Caco-2 (cell line): ENCODE results near the gene HIVEP1. TPM values are rescaled to one million over a fixed set of nuclear protein-coding genes. Genes with fewer than 3 reads are reported as not detected.

Source experiments
- BruUV-seq: library from RNA; stranded (reverse); fragments of 400-500 nt; replicated peaks from 2 replicates; lab custom pipeline; 2021; lab: Mats Ljungman, UMichigan
- CTCF ChIA-PET: fragments of 300-600 bp; sonication (Branson Sonifier 250); formaldehyde crosslinking; loops from one replicate; lab custom pipeline; 2022; ENCODE audit warnings: antibody characterized with exemption; lab: Charles Lee
- POLR2A ChIA-PET: fragments of 300-600 bp; sonication (Branson Sonifier 250); formaldehyde crosslinking; loops from one replicate; lab custom pipeline; 2022; ENCODE audit warnings: antibody characterized with exemption; lab: Charles Lee
- DNase-seq, 2 experiments: peaks; one replicate each; pipeline versions ENCODE4 v3.0.0 to v3.0.0-alpha.2; 2020 to 2022
- H3K27me3 ChIP-seq: replicated peaks from 2 replicates; pipeline ENCODE4 v1.6.0; 2011; ENCODE audit warnings: low read length; ENCODE audit not compliant: control insufficient read depth, insufficient read depth
- H3K36me3 ChIP-seq: 2 replicates; pipeline ENCODE4 v1.5.1; 2011; ENCODE audit warnings: low read length; ENCODE audit not compliant: control insufficient read depth, insufficient read depth
- H3K4me1 ChIP-seq: fragments of 250-450 bp; sonication (Bioruptor Pico); 2 replicates; pipeline ENCODE4 v1.5.1; 2020; ENCODE audit warnings: mild to moderate bottlenecking
- H3K4me3 ChIP-seq: 2 replicates; pipeline ENCODE4 v1.5.1; 2011; ENCODE audit warnings: low read depth, mild to moderate bottlenecking, control low read depth, low read length
- H3K9me3 ChIP-seq: fragments of 250-450 bp; sonication (Bioruptor Pico); 2 replicates; pipeline ENCODE4 v1.5.1; 2020; ENCODE audit warnings: mild to moderate bottlenecking, moderate library complexity
- H3K27ac Mint-ChIP-seq: one replicate; pipeline ENCODE4 v1.8.0; 2022; ENCODE audit warnings: mixed read lengths; ENCODE audit not compliant: unreplicated experiment
- H3K27me3 Mint-ChIP-seq: one replicate; pipeline ENCODE4 v1.8.0; 2022; ENCODE audit warnings: mixed read lengths; ENCODE audit not compliant: insufficient read depth, unreplicated experiment
- H3K36me3 Mint-ChIP-seq: one replicate; pipeline ENCODE4 v1.8.0; 2022; ENCODE audit warnings: mild to moderate bottlenecking, mixed read lengths; ENCODE audit not compliant: insufficient read depth, unreplicated experiment
- H3K4me1 Mint-ChIP-seq: one replicate; pipeline ENCODE4 v1.8.0; 2022; ENCODE audit warnings: low read depth, mixed read lengths; ENCODE audit not compliant: unreplicated experiment
- H3K4me3 Mint-ChIP-seq: one replicate; pipeline ENCODE4 v1.8.0; 2022; ENCODE audit warnings: mild to moderate bottlenecking, moderate library complexity, mixed read lengths; ENCODE audit not compliant: unreplicated experiment
- H3K9me3 Mint-ChIP-seq: one replicate; pipeline ENCODE4 v1.8.0; 2022; ENCODE audit warnings: mixed read lengths; ENCODE audit not compliant: unreplicated experiment
- intact Hi-C: fragments of 100-400 bp; cut with micrococcal nuclease; formaldehyde crosslinking; loops from one replicate; pipeline ENCODE4 v1.10.0; 2022; ENCODE audit not compliant: unreplicated experiment
- total RNA-seq: library from RNA; stranded (reverse); gene quantifications from 2 replicates; pipeline ENCODE4 v1.2.3, GENCODE V29; 2022
- TF ChIP-seq, protein P1 (sequence below), 2 experiments: fragments of 200-600 bp in 1 of 2; IDR thresholded peaks; 1 replicate in 1 of 2; 2 replicates in 1 of 2; pipeline versions ENCODE4 v1.5.1 to v1.8.0; 2011 to 2022; ENCODE audit warnings: antibody characterized with exemption in 1 of 2, control low read depth in 1 of 2, inconsistent platforms in 1 of 2, low read depth in 1 of 2, low read length in 1 of 2, mild to moderate bottlenecking in 1 of 2, moderate library complexity in 1 of 2; ENCODE audit not compliant: insufficient read depth in 1 of 2, severe bottlenecking in 1 of 2, unreplicated experiment in 1 of 2

Gene HIVEP1
- total RNA-seq, 1 experiment from 2014 or later: 22.8 TPM

- H3K36me3 ChIP-seq: no peaks in the 10 kb centered on the region
- Mint-ChIP-seq H3K27me3 (no peaks in the 10 kb centered on the region), H3K36me3 (peaks cover 13% of the 10 kb centered on the region), H3K9me3 (peaks cover 30% of the 10 kb centered on the region), H3K4me3 (no peak overlapping the region), H3K4me1 (peaks cover 14% of the 10 kb centered on the region), H3K27ac (no peak overlapping the region)
- TF ChIP-seq, protein P1, sequence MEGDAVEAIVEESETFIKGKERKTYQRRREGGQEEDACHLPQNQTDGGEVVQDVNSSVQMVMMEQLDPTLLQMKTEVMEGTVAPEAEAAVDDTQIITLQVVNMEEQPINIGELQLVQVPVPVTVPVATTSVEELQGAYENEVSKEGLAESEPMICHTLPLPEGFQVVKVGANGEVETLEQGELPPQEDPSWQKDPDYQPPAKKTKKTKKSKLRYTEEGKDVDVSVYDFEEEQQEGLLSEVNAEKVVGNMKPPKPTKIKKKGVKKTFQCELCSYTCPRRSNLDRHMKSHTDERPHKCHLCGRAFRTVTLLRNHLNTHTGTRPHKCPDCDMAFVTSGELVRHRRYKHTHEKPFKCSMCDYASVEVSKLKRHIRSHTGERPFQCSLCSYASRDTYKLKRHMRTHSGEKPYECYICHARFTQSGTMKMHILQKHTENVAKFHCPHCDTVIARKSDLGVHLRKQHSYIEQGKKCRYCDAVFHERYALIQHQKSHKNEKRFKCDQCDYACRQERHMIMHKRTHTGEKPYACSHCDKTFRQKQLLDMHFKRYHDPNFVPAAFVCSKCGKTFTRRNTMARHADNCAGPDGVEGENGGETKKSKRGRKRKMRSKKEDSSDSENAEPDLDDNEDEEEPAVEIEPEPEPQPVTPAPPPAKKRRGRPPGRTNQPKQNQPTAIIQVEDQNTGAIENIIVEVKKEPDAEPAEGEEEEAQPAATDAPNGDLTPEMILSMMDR (IDR thresholded peaks at IDR 0.05; ENCODE audit: insufficient read depth in 1 of 2, low read depth in 1 of 2, low read length in 1 of 2, severe bottlenecking in 1 of 2, unreplicated experiment in 1 of 2): no peak
- ChIA-PET CTCF (no interaction called here), POLR2A (interaction anchor here (0.5 kb wide), 1 partner anchor 91 kb away, joined by 3 read pairs; no protein-coding TSS in a partner anchor)
- H3K4me3 ChIP-seq: no peak overlapping the region
- peaks cover 13% of the 10 kb centered on the region for H3K4me1 ChIP-seq
- peaks cover 8% of the 10 kb centered on the region for H3K9me3 ChIP-seq
- H3K27me3 ChIP-seq: no peaks in the 10 kb centered on the region
- no TSS peak for BruUV-seq
- no peak for DNase-seq
- intact Hi-C loops: no loop called here
Observed at GRCh38 chr6:12028213-12028612, 16.1 kb downstream of the HIVEP1 start.

DNA sequence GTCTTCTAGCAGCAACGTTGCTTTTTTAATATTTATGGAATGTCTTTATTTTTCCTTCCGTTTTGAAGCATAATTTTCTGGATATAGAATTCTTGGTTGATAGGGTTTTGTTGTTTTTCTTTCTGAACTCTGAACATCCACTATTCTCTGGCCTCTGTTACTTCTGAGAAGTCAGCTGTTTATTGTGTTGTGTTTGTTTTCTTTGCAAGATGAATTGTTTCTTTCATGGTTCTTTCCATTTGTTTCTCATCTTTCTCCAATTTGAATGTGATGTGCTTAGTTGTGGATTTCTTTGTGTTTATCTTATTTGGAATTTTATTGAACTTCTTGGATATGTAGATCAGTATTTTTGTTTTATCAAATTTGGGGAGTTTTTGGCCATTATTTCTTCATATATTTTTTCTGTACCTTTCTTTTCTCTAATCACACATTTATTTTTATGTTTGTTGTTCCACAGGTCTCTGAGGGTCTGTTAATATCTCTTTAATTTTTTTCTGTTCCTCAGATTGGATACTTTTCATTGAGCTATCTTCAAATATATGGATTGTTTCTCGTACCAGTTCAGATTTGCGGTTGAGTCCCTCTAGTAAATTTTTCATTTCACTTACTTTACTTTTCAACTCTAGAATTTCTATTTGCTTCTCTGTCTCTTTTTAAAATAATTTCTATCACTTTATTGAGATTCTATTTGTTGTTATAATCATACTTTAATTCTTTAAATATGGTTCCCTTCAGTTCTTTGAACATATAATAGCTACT is 18.0 kb downstream of the HIVEP1 start:
- H3K9me3 ChIP-seq: peaks cover 8% of the 10 kb centered on the region
- Mint-ChIP-seq H3K36me3 (peaks cover 7% of the 10 kb centered on the region), H3K9me3 (peaks cover 30% of the 10 kb centered on the region), H3K4me1 (peaks cover 18% of the 10 kb centered on the region), H3K4me3 (no peak overlapping the region), H3K27ac (no peak overlapping the region), H3K27me3 (no peaks in the 10 kb centered on the region)
- TF ChIP-seq, protein P1 (IDR thresholded peaks at IDR 0.05; ENCODE audit: insufficient read depth in 1 of 2, low read depth in 1 of 2, low read length in 1 of 2, severe bottlenecking in 1 of 2, unreplicated experiment in 1 of 2): no peak
- peaks cover 19% of the 10 kb centered on the region for H3K4me1 ChIP-seq
- ChIA-PET CTCF (no interaction called here), POLR2A (no interaction called here)
- H3K36me3 ChIP-seq: no peaks in the 10 kb centered on the region
- no peak overlapping the region for H3K4me3 ChIP-seq
- H3K27me3 ChIP-seq: no peaks in the 10 kb centered on the region
- no TSS peak for BruUV-seq
- intact Hi-C loops: no loop called here
- no peak for DNase-seq

DNA sequence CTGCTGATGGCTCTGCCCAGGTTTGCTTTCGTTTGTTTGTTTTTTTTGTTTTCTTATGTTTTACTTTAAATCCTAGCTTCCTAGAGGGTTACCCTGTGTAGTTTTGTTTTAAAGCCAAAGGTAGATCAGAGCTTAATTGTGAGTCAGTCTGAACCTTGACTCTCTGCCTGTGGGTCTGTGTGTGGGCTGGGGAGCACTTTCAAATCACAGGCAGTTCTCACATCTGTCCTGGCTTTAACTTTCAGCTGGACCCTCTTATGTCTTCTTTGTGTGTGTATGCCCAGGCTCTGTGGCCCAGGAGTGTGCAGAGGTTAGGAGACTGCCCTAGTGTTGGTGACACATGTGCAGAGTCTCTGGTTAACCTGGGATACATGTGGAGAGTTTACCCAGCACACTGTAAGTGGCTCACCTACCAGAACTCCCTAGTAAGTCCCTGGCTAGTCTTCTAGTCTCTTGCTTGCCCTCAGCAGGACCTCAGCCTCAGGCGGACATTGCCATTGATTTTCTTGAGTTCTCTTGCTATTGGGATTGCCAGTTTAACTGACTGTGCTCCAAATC is 19.0 kb downstream of the HIVEP1 start:
- H3K9me3 ChIP-seq: peaks cover 8% of the 10 kb centered on the region
- no peaks in the 10 kb centered on the region for H3K27me3 Mint-ChIP-seq

More for the DNA sequence above, 19.0 kb downstream of the HIVEP1 start:
- peaks cover 25% of the 10 kb centered on the region for H3K9me3 Mint-ChIP-seq
- no TSS peak for BruUV-seq
- intact Hi-C loops: no loop called here
- Histone ChIP-seq H3K27me3 (no peaks in the 10 kb centered on the region), H3K4me3 (no peak overlapping the region), H3K4me1 (peaks cover 18% of the 10 kb centered on the region), H3K36me3 (no peaks in the 10 kb centered on the region)
- no peak for DNase-seq
- no peak overlapping the region for H3K27ac Mint-ChIP-seq
- peaks cover 14% of the 10 kb centered on the region for H3K4me1 Mint-ChIP-seq
- ChIA-PET CTCF (no interaction called here), POLR2A (no interaction called here)
- TF ChIP-seq, protein P1 (IDR thresholded peaks at IDR 0.05; ENCODE audit: insufficient read depth in 1 of 2, low read depth in 1 of 2, low read length in 1 of 2, severe bottlenecking in 1 of 2, unreplicated experiment in 1 of 2): no peak
- H3K4me3 Mint-ChIP-seq: no peak overlapping the region
- H3K36me3 Mint-ChIP-seq: peaks cover 4% of the 10 kb centered on the region
